ENCODE results near the gene FAM200B. TPM values are rescaled to one million over a fixed set of nuclear protein-coding genes. Genes with fewer than 3 reads are reported as not detected.

FAM200B gene
- total and polyA plus RNA-seq, 2 of the 4 experiments (the other 2 are of a cell fraction) = 16.7 to 18.5 TPM

DNA sequence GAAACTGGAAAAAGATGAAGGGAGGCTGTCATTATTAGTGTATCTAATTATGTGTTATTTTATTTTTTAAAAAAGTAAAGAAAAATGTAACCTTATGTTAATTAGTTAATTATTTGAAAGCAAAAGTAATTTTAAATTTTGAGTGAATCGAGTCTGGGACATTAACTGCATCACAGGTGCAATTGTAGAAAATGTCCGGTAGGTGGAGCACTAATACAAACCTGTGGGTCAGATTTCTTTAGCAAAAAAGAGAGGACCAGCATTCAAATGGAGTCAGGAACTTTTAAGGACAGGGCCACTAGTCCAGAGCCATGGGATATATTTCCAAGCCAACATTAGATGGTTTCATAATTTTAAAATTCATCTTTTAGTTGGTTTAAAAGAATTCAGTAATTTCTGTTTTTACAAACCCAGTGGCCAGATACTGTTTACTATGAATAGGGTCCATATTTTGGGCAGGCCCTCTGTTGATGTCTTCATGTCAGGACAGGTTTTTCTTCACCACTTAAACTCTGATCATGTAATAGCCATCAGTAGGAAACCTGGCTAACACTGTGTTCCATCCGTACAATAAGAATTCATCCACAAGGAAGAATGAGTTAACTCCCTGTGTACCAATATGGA, 48.4 kb downstream of the FAM200B start:
- CTCF ChIA-PET = interaction anchor here (1.4 kb wide), 1 partner anchor 8 kb away, joined by 4 read pairs; no protein-coding TSS in a partner anchor
- peak; percentile 69 for TF ChIP-seq RAD21 (IDR thresholded peaks at IDR 0.05; ENCODE audit: low read length)
- no peak for TF ChIP-seq CEBPB (IDR thresholded peaks at IDR 0.05; ENCODE audit: low read depth, low read length)
- TF ChIP-seq FOS (IDR thresholded peaks at IDR 0.05; ENCODE audit: low read depth, low read length) = no peak
- no peak for TF ChIP-seq MXI1 (IDR thresholded peaks at IDR 0.05; ENCODE audit: borderline replicate concordance, low read depth, low read length)
- no peak for TF ChIP-seq MAZ (IDR thresholded peaks at IDR 0.05; ENCODE audit: borderline replicate concordance, low read depth, low read length)
- TF ChIP-seq, protein P1, sequence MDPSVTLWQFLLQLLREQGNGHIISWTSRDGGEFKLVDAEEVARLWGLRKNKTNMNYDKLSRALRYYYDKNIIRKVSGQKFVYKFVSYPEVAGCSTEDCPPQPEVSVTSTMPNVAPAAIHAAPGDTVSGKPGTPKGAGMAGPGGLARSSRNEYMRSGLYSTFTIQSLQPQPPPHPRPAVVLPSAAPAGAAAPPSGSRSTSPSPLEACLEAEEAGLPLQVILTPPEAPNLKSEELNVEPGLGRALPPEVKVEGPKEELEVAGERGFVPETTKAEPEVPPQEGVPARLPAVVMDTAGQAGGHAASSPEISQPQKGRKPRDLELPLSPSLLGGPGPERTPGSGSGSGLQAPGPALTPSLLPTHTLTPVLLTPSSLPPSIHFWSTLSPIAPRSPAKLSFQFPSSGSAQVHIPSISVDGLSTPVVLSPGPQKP (IDR thresholded peaks at IDR 0.05; ENCODE audit: borderline replicate concordance, low read depth, low read length) = no peak
- TF ChIP-seq POLR2A (IDR thresholded peaks at IDR 0.05; ENCODE audit: low read depth, low read length) = no peak
- peak; percentile 65 for TF ChIP-seq SMC3 (IDR thresholded peaks at IDR 0.05; ENCODE audit: low read depth, low read length)
- TF ChIP-seq CHD1 (IDR thresholded peaks at IDR 0.05; ENCODE audit: low read depth, low read length) = no peak
- TF ChIP-seq, protein P2, sequence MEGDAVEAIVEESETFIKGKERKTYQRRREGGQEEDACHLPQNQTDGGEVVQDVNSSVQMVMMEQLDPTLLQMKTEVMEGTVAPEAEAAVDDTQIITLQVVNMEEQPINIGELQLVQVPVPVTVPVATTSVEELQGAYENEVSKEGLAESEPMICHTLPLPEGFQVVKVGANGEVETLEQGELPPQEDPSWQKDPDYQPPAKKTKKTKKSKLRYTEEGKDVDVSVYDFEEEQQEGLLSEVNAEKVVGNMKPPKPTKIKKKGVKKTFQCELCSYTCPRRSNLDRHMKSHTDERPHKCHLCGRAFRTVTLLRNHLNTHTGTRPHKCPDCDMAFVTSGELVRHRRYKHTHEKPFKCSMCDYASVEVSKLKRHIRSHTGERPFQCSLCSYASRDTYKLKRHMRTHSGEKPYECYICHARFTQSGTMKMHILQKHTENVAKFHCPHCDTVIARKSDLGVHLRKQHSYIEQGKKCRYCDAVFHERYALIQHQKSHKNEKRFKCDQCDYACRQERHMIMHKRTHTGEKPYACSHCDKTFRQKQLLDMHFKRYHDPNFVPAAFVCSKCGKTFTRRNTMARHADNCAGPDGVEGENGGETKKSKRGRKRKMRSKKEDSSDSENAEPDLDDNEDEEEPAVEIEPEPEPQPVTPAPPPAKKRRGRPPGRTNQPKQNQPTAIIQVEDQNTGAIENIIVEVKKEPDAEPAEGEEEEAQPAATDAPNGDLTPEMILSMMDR (conservative IDR thresholded peaks at IDR 0.05; ENCODE audit: low read depth, low read length) = peak; percentile 83
- Histone ChIP-seq H2BK5ac (ENCODE audit: low read depth, low read length, poor library complexity, severe bottlenecking) (no peak overlapping the region), H2AK9ac (replicated peaks; ENCODE audit: low read depth, low read length, poor library complexity) (no peak overlapping the region), H4K20me1 (ENCODE audit: insufficient read depth, low read length) (no peaks in the 10 kb centered on the region), H3K9me3 (ENCODE audit: control insufficient read depth, insufficient read depth, low read length) (no peaks in the 10 kb centered on the region), H4K5ac (ENCODE audit: low read depth, low read length) (no peak overlapping the region), H2BK20ac (ENCODE audit: low read depth, low read length) (no peak overlapping the region), H2BK120ac (ENCODE audit: low read depth, low read length) (no peak overlapping the region), H3K27ac (ENCODE audit: insufficient read depth, low read length) (no peak overlapping the region), H3K9ac (ENCODE audit: low read depth, low read length) (no peak overlapping the region), H3K79me1 (ENCODE audit: low read depth in 1 of 2, low read length in 2 of 2) (no peaks in the 10 kb centered on the region), H3K4ac (ENCODE audit: low read depth, low read length) (no peak overlapping the region), H2AK5ac (ENCODE audit: low read depth, low read length) (no peak overlapping the region), H2AFZ (replicated peaks; ENCODE audit: low read length, poor library complexity) (no peak overlapping the region), H3K4me1 (ENCODE audit: control insufficient read depth, insufficient read depth, low read length) (0 out of 2 replicates have a peak, but pooled peaks cover 2% of the 10 kb centered on the region), H3K4me3 (ENCODE audit: insufficient read depth, low read depth, low read length) (no peak overlapping the region), H3K27me3 (ENCODE audit: control insufficient read depth, insufficient read depth, low read length) (no peaks in the 10 kb centered on the region), H4K8ac (ENCODE audit: low read depth in 2 of 2, low read length in 2 of 2) (no peak overlapping the region), H3K18ac (ENCODE audit: low read depth, low read length) (no peak overlapping the region), H2BK15ac (ENCODE audit: low read depth, low read length) (no peak overlapping the region), H3K4me2 (ENCODE audit: low read depth, low read length) (no peak overlapping the region), H3K56ac (ENCODE audit: extremely low read depth, insufficient read depth, low read length) (no peak overlapping the region), H3K23ac (ENCODE audit: low read depth, low read length) (no peak overlapping the region), H3K36me3 (ENCODE audit: control insufficient read depth, insufficient read depth, low read length) (no peaks in the 10 kb centered on the region), H3K14ac (replicated peaks; ENCODE audit: low read depth, low read length) (no peak overlapping the region), H3K9me1 (ENCODE audit: insufficient read depth, low read length) (no peaks in the 10 kb centered on the region), H4K91ac (ENCODE audit: insufficient read depth, low read depth, low read length) (no peak overlapping the region)
- WGBS, 2 experiments (ENCODE audit: extremely low coverage in 2 of 2, insufficient read length in 1 of 2) = no CpG with 5 or more reads among the region's 3 CpGs
- in situ Hi-C loops (cut with MboI; ENCODE audit: low sequenced_read_pairs) = loop anchor here (10.0 kb wide), 1 partner anchor 155 kb away; no protein-coding TSS in a partner anchor
- ATAC-seq (ENCODE audit: low read depth) (peak; percentile 88), DNase-seq (peak; percentile 53)
- BruUV-seq (replicated peaks) = no TSS peak
- dilution Hi-C loops (cut with HindIII; ENCODE audit: low sequenced_read_pairs, unreplicated experiment) = no loop called here
- POLR2A ChIA-PET (ENCODE audit: unreplicated experiment) = no interaction called here
- intact Hi-C loops (cut with micrococcal nuclease) = loop anchor here (1.0 to 5.0 kb wide), 5 partner anchors 75 to 271 kb away; no protein-coding TSS in a partner anchor

Measured in IMR-90 (cell line).